HEK293 (cell line): ENCODE results near the gene INKA2.

Source experiments
- CTCF ChIA-PET: fragments of 350-600 bp; formaldehyde crosslinking; extraction: SDS; loops from one replicate; lab custom pipeline; 2021; ENCODE audit warnings: antibody characterized with exemption; lab: Yijun Ruan, JAX
- POLR2A ChIA-PET: fragments of 300-600 bp; formaldehyde crosslinking; extraction: SDS; loops from one replicate; lab custom pipeline; 2020; ENCODE audit warnings: antibody characterized with exemption, inconsistent platforms; lab: Yijun Ruan, JAX
- H3K27ac ChIP-seq: fragments of 200-500 bp; sonication (Bioruptor generic); 2 replicates; pipeline ENCODE4 v1.5.1; 2014; ENCODE audit warnings: low read depth, low read length, control low read depth, inconsistent platforms; ENCODE audit errors: extremely low read depth
- H3K36me3 ChIP-seq, 2 experiments: fragments of 200-500 bp in 1 of 2; sonication (Bioruptor generic) in 1 of 2; 1 replicate in 1 of 2; 2 replicates in 1 of 2; pipeline ENCODE4 v1.5.1; 2014 to 2017; ENCODE audit warnings: inconsistent platforms in 2 of 2, low read length in 2 of 2; ENCODE audit not compliant: control insufficient read depth in 2 of 2, insufficient read depth in 1 of 2
- H3K4me1 ChIP-seq: fragments of 200-500 bp; sonication (Bioruptor generic); 2 replicates; pipeline ENCODE4 v1.5.1; 2014; ENCODE audit warnings: mild to moderate bottlenecking, low read length, inconsistent platforms; ENCODE audit not compliant: control insufficient read depth, insufficient read depth
- H3K4me3 ChIP-seq: 2 replicates; pipeline ENCODE4 v1.5.1; 2011; ENCODE audit warnings: low read depth, mild to moderate bottlenecking, control low read depth, low read length, moderate library complexity
- H3K9me3 ChIP-seq: fragments of 200-500 bp; sonication (Bioruptor generic); 2 replicates; pipeline ENCODE4 v1.5.1; 2014; ENCODE audit warnings: low read depth, low read length, inconsistent platforms; ENCODE audit not compliant: control insufficient read depth, insufficient read depth
- AEBP2 ChIP-seq: fragments of 450-650 bp; formaldehyde crosslinking; IDR thresholded peaks from 2 replicates; pipeline ENCODE4 v1.5.1; 2016; ENCODE audit warnings: missing biosample characterization, missing genetic modification characterization, borderline replicate concordance
- BCL11B ChIP-seq: fragments of 450-650 bp; formaldehyde crosslinking; IDR thresholded peaks from 2 replicates; pipeline ENCODE4 v1.5.1; 2016; ENCODE audit warnings: low read depth, missing biosample characterization, missing genetic modification characterization
- HOXA7 ChIP-seq: sonication (generic); formaldehyde crosslinking; IDR thresholded peaks from 2 replicates; pipeline ENCODE4 v1.8.1; 2022; ENCODE audit warnings: missing genetic modification reagents, borderline replicate concordance
- MYNN ChIP-seq: fragments of 450-650 bp; formaldehyde crosslinking; IDR thresholded peaks from 2 replicates; pipeline ENCODE4 v1.5.1; 2016; ENCODE audit warnings: missing biosample characterization, missing genetic modification characterization, borderline replicate concordance
- PBX3 ChIP-seq: sonication (generic); formaldehyde crosslinking; IDR thresholded peaks from 2 replicates; pipeline ENCODE4 v1.8.1; 2022; ENCODE audit warnings: mild to moderate bottlenecking, moderate library complexity, missing genetic modification reagents
- SP7 ChIP-seq: fragments of 450-650 bp; formaldehyde crosslinking; IDR thresholded peaks from 2 replicates; pipeline ENCODE4 v1.5.1; 2016; ENCODE audit warnings: missing biosample characterization, missing genetic modification characterization
- ZFP3 ChIP-seq: fragments of 450-650 bp; formaldehyde crosslinking; IDR thresholded peaks from 2 replicates; pipeline ENCODE4 v1.5.1; 2016; ENCODE audit warnings: low read depth, missing biosample characterization, missing genetic modification characterization
- ZNF10 ChIP-seq: fragments of 450-650 bp; formaldehyde crosslinking; IDR thresholded peaks from 2 replicates; pipeline ENCODE4 v1.5.1; 2017; ENCODE audit warnings: missing biosample characterization, missing genetic modification characterization
- ZNF169 ChIP-seq: fragments of 450-650 bp; formaldehyde crosslinking; IDR thresholded peaks from 2 replicates; pipeline ENCODE4 v1.5.1; 2016; ENCODE audit warnings: missing biosample characterization, missing genetic modification characterization
- ZNF239 ChIP-seq: fragments of 450-650 bp; formaldehyde crosslinking; IDR thresholded peaks from 2 replicates; pipeline ENCODE4 v1.5.1; 2016; ENCODE audit warnings: missing biosample characterization, missing genetic modification characterization
- ZNF366 ChIP-seq: fragments of 450-650 bp; formaldehyde crosslinking; conservative IDR thresholded peaks from 2 replicates; pipeline ENCODE4 v1.5.1; 2016; ENCODE audit warnings: missing biosample characterization, missing genetic modification characterization
- ZNF404 ChIP-seq: fragments of 450-650 bp; formaldehyde crosslinking; IDR thresholded peaks from 2 replicates; pipeline ENCODE4 v1.5.1; 2017; ENCODE audit warnings: missing biosample characterization, missing genetic modification characterization
- ZNF416 ChIP-seq: fragments of 450-650 bp; formaldehyde crosslinking; IDR thresholded peaks from 2 replicates; pipeline ENCODE4 v1.5.1; 2016; ENCODE audit warnings: missing biosample characterization, missing genetic modification characterization
- ZNF433 ChIP-seq: fragments of 450-650 bp; formaldehyde crosslinking; IDR thresholded peaks from 2 replicates; pipeline ENCODE4 v1.5.1; 2016; ENCODE audit warnings: missing biosample characterization, missing genetic modification characterization, low read depth
- ZNF488 ChIP-seq: fragments of 450-650 bp; formaldehyde crosslinking; IDR thresholded peaks from 2 replicates; pipeline ENCODE4 v1.5.1; 2016; ENCODE audit warnings: missing biosample characterization, missing genetic modification characterization
- ZNF513 ChIP-seq: fragments of 450-650 bp; IDR thresholded peaks from 2 replicates; pipeline ENCODE4 v1.5.1; 2018; ENCODE audit warnings: missing biosample characterization, missing genetic modification characterization
- ZNF548 ChIP-seq: fragments of 450-650 bp; formaldehyde crosslinking; IDR thresholded peaks from 2 replicates; pipeline ENCODE4 v1.5.1; 2016; ENCODE audit warnings: missing biosample characterization, missing genetic modification characterization
- ZNF561 ChIP-seq: fragments of 450-650 bp; IDR thresholded peaks from 2 replicates; pipeline ENCODE4 v1.5.1; 2018; ENCODE audit warnings: missing biosample characterization, missing genetic modification characterization, borderline replicate concordance
- ZNF621 ChIP-seq: fragments of 450-650 bp; formaldehyde crosslinking; IDR thresholded peaks from 2 replicates; pipeline ENCODE4 v1.5.1; 2017; ENCODE audit warnings: missing biosample characterization, missing genetic modification characterization
- ZNF623 ChIP-seq: fragments of 450-650 bp; formaldehyde crosslinking; IDR thresholded peaks from 2 replicates; pipeline ENCODE4 v1.5.1; 2016; ENCODE audit warnings: missing biosample characterization, missing genetic modification characterization
- ZNF658 ChIP-seq: fragments of 450-650 bp; formaldehyde crosslinking; IDR thresholded peaks from 2 replicates; pipeline ENCODE4; 2016; ENCODE audit warnings: missing biosample characterization, missing genetic modification characterization
- ZNF692 ChIP-seq: fragments of 450-650 bp; formaldehyde crosslinking; IDR thresholded peaks from 2 replicates; pipeline ENCODE4 v1.5.1; 2016; ENCODE audit warnings: missing biosample characterization, missing genetic modification characterization
- ZSCAN18 ChIP-seq: fragments of 450-650 bp; formaldehyde crosslinking; IDR thresholded peaks from 2 replicates; pipeline ENCODE4 v1.5.1; 2016; ENCODE audit warnings: missing biosample characterization, missing genetic modification characterization

Gene INKA2

GRCh38 chr1:111784273-111784901, 45.2 kb upstream of the INKA2 start (continued):
- TF ChIP-seq ZNF513 (tag by site-specific recombination) (no peak), ZNF416 (tag by site-specific recombination) (no peak), ZNF623 (tag by site-specific recombination) (no peak), ZNF404 (tag by site-specific recombination) (no peak), ZFP3 (tag by site-specific recombination) (no peak), ZNF366 (tag by site-specific recombination) (no peak)

- ChIA-PET POLR2A (no interaction called here), CTCF (no interaction called here)
- no peak overlapping the region for H3K27ac ChIP-seq
These were observed 40.4 kb upstream of the INKA2 start for GRCh38 chr1:111779546-111779945.

GRCh38 chr1:111778541-111779051, 39.4 kb upstream of the INKA2 start:
- Histone ChIP-seq H3K4me3 (no peak overlapping the region), H3K9me3 (no peaks in the 10 kb centered on the region), H3K4me1 (no peaks in the 10 kb centered on the region), H3K27ac (no peak overlapping the region), H3K36me3 (no peaks in the 10 kb centered on the region)
- POLR2A ChIA-PET = no interaction called here
- CTCF ChIA-PET = interaction anchor here (0.6 to 1.6 kb wide), 2 partner anchors 9 to 40 kb away, joined by 4 to 5 read pairs; no protein-coding TSS in a partner anchor
- no peak for TF ChIP-seq MYNN (tag by site-specific recombination)
- TF ChIP-seq ZNF692 (tag by site-specific recombination) = no peak
- no peak for TF ChIP-seq ZNF561
- no peak for TF ChIP-seq AEBP2 (tag by site-specific recombination)
- no peak for TF ChIP-seq ZNF10
- no peak for TF ChIP-seq ZNF239 (tag by site-specific recombination)
- TF ChIP-seq ZNF658 (tag by site-specific recombination) = no peak
- no peak for TF ChIP-seq ZSCAN18 (tag by site-specific recombination)
- no peak for TF ChIP-seq HOXA7
- TF ChIP-seq SP7 = no peak
- no peak for TF ChIP-seq ZNF416 (tag by site-specific recombination)
- no peak for TF ChIP-seq ZNF433 (tag by site-specific recombination)
- TF ChIP-seq ZNF169 = no peak

More at GRCh38 chr1:111779546-111779945, 40.4 kb upstream of the INKA2 start:
- no peak overlapping the region for H3K4me3 ChIP-seq
- no peaks in the 10 kb centered on the region for H3K36me3 ChIP-seq
- no peaks in the 10 kb centered on the region for H3K9me3 ChIP-seq
- no peaks in the 10 kb centered on the region for H3K4me1 ChIP-seq
- no peak for TF ChIP-seq ZNF548
- no peak for TF ChIP-seq ZNF621
- TF ChIP-seq PBX3 (CRISPR knock-in tag) = no peak
- no peak for TF ChIP-seq ZNF488 (tag by site-specific recombination)
- no peak for TF ChIP-seq BCL11B (tag by site-specific recombination)
